Stimulated activated memory B cell treated with anti-CD40 and anti-IgM and Interleukin-4, amounts not matched to agents 10 μg/mL and 1 μg/mL and 100 μg/mL, for 72 hours (primary cell): ENCODE results near the gene DRD2.

Experiments used
- ATAC-seq: fragments of 150-1000 bp; cut with Tn5 transposase; 2 replicates; pipeline ENCODE4 v1.10.0; 2021
- H3K27ac Mint-ChIP-seq: one replicate; pipeline ENCODE4 v1.8.0; 2022; ENCODE audit warnings: mild to moderate bottlenecking, mixed read lengths
- H3K27me3 Mint-ChIP-seq: one replicate; pipeline ENCODE4 v1.8.0; 2022; ENCODE audit warnings: mixed read lengths
- H3K36me3 Mint-ChIP-seq: one replicate; pipeline ENCODE4 v1.8.0; 2022; ENCODE audit warnings: mixed read lengths
- H3K4me1 Mint-ChIP-seq: one replicate; pipeline ENCODE4 v1.8.0; 2022; ENCODE audit warnings: mixed read lengths
- H3K4me3 Mint-ChIP-seq: one replicate; pipeline ENCODE4 v1.8.0; 2022; ENCODE audit warnings: mild to moderate bottlenecking, moderate library complexity, mixed read lengths
- H3K9me3 Mint-ChIP-seq: one replicate; pipeline ENCODE4 v1.8.0; 2022; ENCODE audit warnings: mixed read lengths

DRD2 gene

GRCh38 chr11:113468726-113469345 is 6.4 kb downstream of the DRD2 start:
- Mint-ChIP-seq H3K4me3 (no peak overlapping the region), H3K36me3 (no peaks in the 10 kb centered on the region), H3K27ac (no peak overlapping the region), H3K9me3 (no peaks in the 10 kb centered on the region), H3K27me3 (peaks cover 48% of the 10 kb centered on the region), H3K4me1 (no peaks in the 10 kb centered on the region)
- ATAC-seq: no peak

- Mint-ChIP-seq H3K27me3 (peaks cover 46% of the 10 kb centered on the region), H3K9me3 (no peaks in the 10 kb centered on the region), H3K36me3 (no peaks in the 10 kb centered on the region), H3K27ac (no peak overlapping the region), H3K4me3 (no peak overlapping the region), H3K4me1 (no peaks in the 10 kb centered on the region)
- ATAC-seq: no peak
Measured at GRCh38 chr11:113467545-113467944, 7.7 kb downstream of the DRD2 start.

- ATAC-seq: no peak
- Mint-ChIP-seq H3K27me3 (peaks cover 35% of the 10 kb centered on the region), H3K9me3 (no peaks in the 10 kb centered on the region), H3K4me3 (no peak overlapping the region), H3K27ac (no peak overlapping the region), H3K36me3 (no peaks in the 10 kb centered on the region), H3K4me1 (no peaks in the 10 kb centered on the region)
Measured at GRCh38 chr11:113465786-113466185, 9.4 kb downstream of the DRD2 start.

GRCh38 chr11:113464416-113464815 is 10.8 kb downstream of the DRD2 start:
- H3K4me3 Mint-ChIP-seq: no peak overlapping the region
- H3K27ac Mint-ChIP-seq: no peak overlapping the region
- no peak for ATAC-seq
- no peaks in the 10 kb centered on the region for H3K36me3 Mint-ChIP-seq
- no peaks in the 10 kb centered on the region for H3K9me3 Mint-ChIP-seq
- H3K27me3 Mint-ChIP-seq: peaks cover 23% of the 10 kb centered on the region
- H3K4me1 Mint-ChIP-seq: no peaks in the 10 kb centered on the region

- Mint-ChIP-seq H3K9me3 (no peaks in the 10 kb centered on the region), H3K4me3 (no peak overlapping the region), H3K36me3 (no peaks in the 10 kb centered on the region), H3K4me1 (no peaks in the 10 kb centered on the region), H3K27me3 (peaks cover 23% of the 10 kb centered on the region), H3K27ac (no peak overlapping the region)
- no peak for ATAC-seq
Measured at GRCh38 chr11:113462830-113463229, 12.4 kb downstream of the DRD2 start.

GRCh38 chr11:113461639-113462038 is 13.6 kb downstream of the DRD2 start:
- no peaks in the 10 kb centered on the region for H3K36me3 Mint-ChIP-seq
- H3K4me3 Mint-ChIP-seq: no peak overlapping the region
- no peak overlapping the region for H3K27ac Mint-ChIP-seq
- no peaks in the 10 kb centered on the region for H3K9me3 Mint-ChIP-seq
- ATAC-seq: no peak
- peaks cover 23% of the 10 kb centered on the region for H3K27me3 Mint-ChIP-seq
- H3K4me1 Mint-ChIP-seq: no peaks in the 10 kb centered on the region

- H3K4me1 Mint-ChIP-seq: no peaks in the 10 kb centered on the region
- H3K27me3 Mint-ChIP-seq: peaks cover 23% of the 10 kb centered on the region
- H3K27ac Mint-ChIP-seq: no peak overlapping the region
- peak; percentile 15 for ATAC-seq
- no peaks in the 10 kb centered on the region for H3K36me3 Mint-ChIP-seq
- H3K4me3 Mint-ChIP-seq: no peak overlapping the region
- no peaks in the 10 kb centered on the region for H3K9me3 Mint-ChIP-seq
Measured at GRCh38 chr11:113460469-113460868, 14.7 kb downstream of the DRD2 start.

GRCh38 chr11:113458189-113458588 is 17.0 kb downstream of the DRD2 start:
- H3K27me3 Mint-ChIP-seq: peaks cover 3% of the 10 kb centered on the region
- no peak for ATAC-seq
- no peak overlapping the region for H3K27ac Mint-ChIP-seq
- H3K9me3 Mint-ChIP-seq: no peaks in the 10 kb centered on the region
- H3K36me3 Mint-ChIP-seq: no peaks in the 10 kb centered on the region
- no peak overlapping the region for H3K4me3 Mint-ChIP-seq
- H3K4me1 Mint-ChIP-seq: no peaks in the 10 kb centered on the region

GRCh38 chr11:113457784-113458183 is 17.4 kb downstream of the DRD2 start:
- ATAC-seq: no peak
- Mint-ChIP-seq H3K27ac (no peak overlapping the region), H3K9me3 (no peaks in the 10 kb centered on the region), H3K36me3 (no peaks in the 10 kb centered on the region), H3K4me1 (no peaks in the 10 kb centered on the region), H3K4me3 (no peak overlapping the region), H3K27me3 (no peaks in the 10 kb centered on the region)

GRCh38 chr11:113454455-113454854 is 20.7 kb downstream of the DRD2 start:
- Mint-ChIP-seq H3K4me3 (no peak overlapping the region), H3K27me3 (no peaks in the 10 kb centered on the region), H3K36me3 (no peaks in the 10 kb centered on the region), H3K9me3 (no peaks in the 10 kb centered on the region), H3K4me1 (no peaks in the 10 kb centered on the region), H3K27ac (no peak overlapping the region)
- no peak for ATAC-seq

GRCh38 chr11:113449743-113450142 is 25.5 kb downstream of the DRD2 start:
- Mint-ChIP-seq H3K9me3 (no peaks in the 10 kb centered on the region), H3K4me1 (no peaks in the 10 kb centered on the region), H3K4me3 (no peak overlapping the region), H3K27ac (no peak overlapping the region), H3K27me3 (peaks cover 8% of the 10 kb centered on the region), H3K36me3 (no peaks in the 10 kb centered on the region)
- ATAC-seq: no peak

- H3K36me3 Mint-ChIP-seq: no peaks in the 10 kb centered on the region
- no peaks in the 10 kb centered on the region for H3K4me1 Mint-ChIP-seq
- ATAC-seq: no peak
- peaks cover 8% of the 10 kb centered on the region for H3K27me3 Mint-ChIP-seq
- H3K4me3 Mint-ChIP-seq: no peak overlapping the region
- H3K27ac Mint-ChIP-seq: no peak overlapping the region
- H3K9me3 Mint-ChIP-seq: no peaks in the 10 kb centered on the region
Measured at GRCh38 chr11:113448316-113448677, 26.9 kb downstream of the DRD2 start.

- ATAC-seq: no peak
- Mint-ChIP-seq H3K4me1 (no peaks in the 10 kb centered on the region), H3K27ac (no peak overlapping the region), H3K4me3 (no peak overlapping the region), H3K36me3 (no peaks in the 10 kb centered on the region), H3K9me3 (no peaks in the 10 kb centered on the region), H3K27me3 (peaks cover 8% of the 10 kb centered on the region)
Measured at GRCh38 chr11:113447621-113448315, 27.4 kb downstream of the DRD2 start.

- Mint-ChIP-seq H3K27me3 (peaks cover 8% of the 10 kb centered on the region), H3K27ac (no peak overlapping the region), H3K4me3 (no peak overlapping the region), H3K4me1 (no peaks in the 10 kb centered on the region), H3K9me3 (no peaks in the 10 kb centered on the region), H3K36me3 (no peaks in the 10 kb centered on the region)
- ATAC-seq: no peak
Measured at GRCh38 chr11:113446938-113447337, 28.3 kb downstream of the DRD2 start.

GRCh38 chr11:113446112-113446511 is 29.1 kb downstream of the DRD2 start:
- Mint-ChIP-seq H3K9me3 (no peaks in the 10 kb centered on the region), H3K36me3 (no peaks in the 10 kb centered on the region), H3K27me3 (peaks cover 8% of the 10 kb centered on the region), H3K4me1 (no peaks in the 10 kb centered on the region), H3K27ac (no peak overlapping the region), H3K4me3 (no peak overlapping the region)
- ATAC-seq: no peak

GRCh38 chr11:113444502-113445123 is 30.6 kb downstream of the DRD2 start:
- Mint-ChIP-seq H3K36me3 (no peaks in the 10 kb centered on the region), H3K4me3 (no peak overlapping the region), H3K4me1 (no peaks in the 10 kb centered on the region), H3K27ac (no peak overlapping the region), H3K27me3 (peaks cover 17% of the 10 kb centered on the region), H3K9me3 (no peaks in the 10 kb centered on the region)
- no peak for ATAC-seq
